PC-9 (cell line): Measurements from ENCODE around the gene FXYD4.

ENCODE experiments used
- EZH2 ChIP-seq: fragments of 200-600 bp; sonication (generic); IDR thresholded peaks from 2 replicates; pipeline ENCODE4 v1.8.0; 2017; ENCODE audit warnings: antibody characterized with exemption, low read depth
- TF ChIP-seq, protein P1 (sequence below): fragments of 200-600 bp; sonication (generic); conservative IDR thresholded peaks from 2 replicates; pipeline ENCODE4 v1.6.1; 2017; ENCODE audit warnings: mixed run types, antibody characterized with exemption, mild to moderate bottlenecking, moderate library complexity

DNA sequence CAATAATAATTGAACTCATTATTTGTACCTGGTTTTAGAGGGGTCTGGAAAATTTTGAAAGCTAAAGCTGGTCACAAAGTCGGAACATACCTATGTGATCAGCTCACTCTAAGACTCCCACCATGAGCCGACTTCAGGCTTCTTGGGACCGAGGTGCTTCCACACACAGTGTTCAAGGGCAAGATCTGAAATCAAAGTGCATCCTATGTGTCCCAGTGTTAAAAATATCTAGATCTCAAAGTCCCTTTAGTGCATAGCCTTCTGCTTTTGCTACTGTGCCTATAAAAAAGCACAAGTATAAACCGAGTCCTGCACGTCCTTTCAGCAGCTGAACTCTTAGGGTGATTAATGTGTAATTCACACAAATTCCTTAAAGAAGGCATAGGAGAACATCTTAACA is 43.5 kb upstream of the FXYD4 start:
- TF ChIP-seq, protein P1, sequence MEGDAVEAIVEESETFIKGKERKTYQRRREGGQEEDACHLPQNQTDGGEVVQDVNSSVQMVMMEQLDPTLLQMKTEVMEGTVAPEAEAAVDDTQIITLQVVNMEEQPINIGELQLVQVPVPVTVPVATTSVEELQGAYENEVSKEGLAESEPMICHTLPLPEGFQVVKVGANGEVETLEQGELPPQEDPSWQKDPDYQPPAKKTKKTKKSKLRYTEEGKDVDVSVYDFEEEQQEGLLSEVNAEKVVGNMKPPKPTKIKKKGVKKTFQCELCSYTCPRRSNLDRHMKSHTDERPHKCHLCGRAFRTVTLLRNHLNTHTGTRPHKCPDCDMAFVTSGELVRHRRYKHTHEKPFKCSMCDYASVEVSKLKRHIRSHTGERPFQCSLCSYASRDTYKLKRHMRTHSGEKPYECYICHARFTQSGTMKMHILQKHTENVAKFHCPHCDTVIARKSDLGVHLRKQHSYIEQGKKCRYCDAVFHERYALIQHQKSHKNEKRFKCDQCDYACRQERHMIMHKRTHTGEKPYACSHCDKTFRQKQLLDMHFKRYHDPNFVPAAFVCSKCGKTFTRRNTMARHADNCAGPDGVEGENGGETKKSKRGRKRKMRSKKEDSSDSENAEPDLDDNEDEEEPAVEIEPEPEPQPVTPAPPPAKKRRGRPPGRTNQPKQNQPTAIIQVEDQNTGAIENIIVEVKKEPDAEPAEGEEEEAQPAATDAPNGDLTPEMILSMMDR: no peak
- no peak for TF ChIP-seq EZH2
